ENCODE measurements around the gene CAMK2N2.

GRCh38 chr3:184296616-184297015, 35.3 kb upstream of the CAMK2N2 start:
- TF ChIP-seq CTCF (IDR thresholded peaks at IDR 0.05) (no peak), POLR2A (IDR thresholded peaks at IDR 0.05) (no peak)
